Activated effector memory CD4-positive, alpha-beta T cell treated with anti-CD3 and anti-CD28 coated beads, Interleukin-2, amount 50 U/mL, for 16 hours (primary cell): ENCODE data around the gene VSIG4.
"Not testable (repeated sequence)": the region's sequence is repeated elsewhere in the genome, so short reads cannot be mapped to it uniquely, and the experiment has no call there.

Experiments used
- DNase-seq: peaks from one replicate; pipeline ENCODE4 v3.0.0-alpha.2; 2020

Gene VSIG4, protein sequence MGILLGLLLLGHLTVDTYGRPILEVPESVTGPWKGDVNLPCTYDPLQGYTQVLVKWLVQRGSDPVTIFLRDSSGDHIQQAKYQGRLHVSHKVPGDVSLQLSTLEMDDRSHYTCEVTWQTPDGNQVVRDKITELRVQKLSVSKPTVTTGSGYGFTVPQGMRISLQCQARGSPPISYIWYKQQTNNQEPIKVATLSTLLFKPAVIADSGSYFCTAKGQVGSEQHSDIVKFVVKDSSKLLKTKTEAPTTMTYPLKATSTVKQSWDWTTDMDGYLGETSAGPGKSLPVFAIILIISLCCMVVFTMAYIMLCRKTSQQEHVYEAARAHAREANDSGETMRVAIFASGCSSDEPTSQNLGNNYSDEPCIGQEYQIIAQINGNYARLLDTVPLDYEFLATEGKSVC

GRCh38 chrX:66039944-66040343, at the start of gene VSIG4:
VSIG4 (minus strand) TSS chrX:66040080; CDS start chrX:66039998, 82 bp downstream.
- DNase-seq = no peak

DNA sequence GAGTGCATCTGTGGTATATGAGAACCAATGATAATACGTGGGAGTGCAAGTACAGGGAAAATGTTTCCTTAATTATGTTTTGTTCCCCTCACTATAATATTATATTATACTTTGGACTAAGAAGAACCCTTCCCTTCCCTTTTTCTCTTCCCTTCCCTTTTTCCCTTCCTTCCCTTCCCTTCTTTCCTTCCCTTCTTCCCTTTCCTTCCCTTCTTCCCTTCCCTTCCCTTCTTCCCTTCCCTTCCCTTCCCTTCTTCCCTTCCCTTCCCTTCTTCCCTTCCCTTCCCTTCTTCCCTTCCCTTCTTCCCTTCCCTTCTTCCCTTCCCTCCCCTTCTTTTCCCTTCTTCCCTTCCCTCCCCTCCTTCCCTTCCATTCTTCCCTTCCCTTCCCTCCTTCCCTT, 36.9 kb upstream of the VSIG4 start:
- DNase-seq = no peak

- peak; percentile 74 for DNase-seq
Observed at GRCh38 chrX:66074920-66075879, 35.3 kb upstream of the VSIG4 start.

DNA sequence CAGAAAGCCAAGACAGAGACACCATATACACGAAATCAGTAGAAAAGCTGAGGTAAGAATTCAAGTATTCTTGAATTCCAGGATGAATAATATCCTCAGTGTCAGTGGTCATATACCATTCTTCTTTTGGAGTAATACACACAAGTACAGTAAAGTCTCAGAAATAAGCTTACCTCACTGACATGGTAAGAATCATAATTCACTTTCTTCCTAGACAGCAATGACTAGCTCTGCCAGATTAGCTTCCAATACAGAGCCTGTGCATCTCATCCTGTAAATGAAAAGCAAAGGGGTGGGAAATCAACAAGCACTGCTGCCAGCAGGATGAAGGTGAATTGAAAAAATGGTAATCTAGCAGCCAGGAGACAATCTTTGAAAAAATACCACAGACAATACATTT, 31.2 kb upstream of the VSIG4 start:
- DNase-seq = no peak

- no peak for DNase-seq
Observed at GRCh38 chrX:66064261-66064660, 24.4 kb upstream of the VSIG4 start.

DNA sequence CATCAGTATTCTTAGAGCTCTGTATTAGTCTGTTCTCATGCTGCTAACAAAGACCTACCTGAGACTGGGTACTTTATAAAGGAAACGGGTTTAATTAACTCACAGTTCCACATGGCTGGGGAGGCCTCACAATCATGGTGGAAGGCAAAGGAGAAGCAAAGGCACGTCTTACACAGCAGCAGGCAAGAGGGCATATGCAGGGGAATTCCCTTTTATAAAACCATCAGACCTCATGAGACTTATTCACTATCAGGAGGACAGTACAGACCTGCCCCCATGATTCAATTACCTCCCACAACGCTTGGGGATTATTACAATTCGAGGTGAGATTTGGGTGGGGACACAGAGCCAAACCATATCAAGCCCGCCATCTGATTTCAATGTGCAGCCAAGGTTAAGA, 17.1 kb upstream of the VSIG4 start:
- DNase-seq = not testable (repeated sequence)

- DNase-seq = no peak
Observed at GRCh38 chrX:66054978-66055377, 15.1 kb upstream of the VSIG4 start.

DNA sequence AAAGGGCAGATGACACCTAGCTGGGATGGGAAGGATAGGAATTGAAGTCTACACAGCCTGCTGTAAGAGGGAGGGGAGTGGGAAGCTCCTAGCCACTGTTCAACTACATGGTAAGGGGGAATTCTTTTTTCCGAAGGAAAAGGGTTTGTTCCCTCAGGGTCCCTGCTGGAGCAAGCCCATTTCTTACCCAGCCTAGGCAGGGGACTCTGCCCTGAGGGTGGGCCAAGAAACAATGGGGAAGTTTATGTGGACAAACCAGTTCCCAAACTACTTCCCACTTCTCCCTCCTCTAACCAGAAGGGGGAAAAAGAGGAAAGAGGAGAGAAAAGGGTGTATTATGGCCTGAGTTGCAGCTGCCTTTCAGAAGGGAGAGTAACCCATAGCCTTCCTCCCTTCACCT, 13.5 kb upstream of the VSIG4 start:
- DNase-seq = no peak

DNA sequence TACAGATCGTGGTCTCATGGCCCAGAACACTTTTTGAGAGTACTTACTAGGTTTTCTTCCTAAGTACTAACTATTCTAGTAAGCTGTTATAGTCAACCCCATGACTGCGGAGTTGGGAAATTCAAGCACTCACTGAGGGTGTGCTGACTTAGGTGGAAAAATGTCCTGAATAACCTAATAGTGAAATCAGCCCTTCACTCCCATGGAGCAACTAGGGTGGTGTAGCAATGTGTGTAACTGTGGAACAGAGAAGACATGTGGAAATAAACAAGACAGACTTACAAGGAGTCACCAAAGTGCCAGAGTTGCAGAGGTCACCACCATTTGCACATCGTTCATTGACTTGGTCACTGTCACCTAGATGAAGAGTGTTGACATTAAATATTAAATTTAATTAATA, 12.1 kb upstream of the VSIG4 start:
- DNase-seq = no peak

DNA sequence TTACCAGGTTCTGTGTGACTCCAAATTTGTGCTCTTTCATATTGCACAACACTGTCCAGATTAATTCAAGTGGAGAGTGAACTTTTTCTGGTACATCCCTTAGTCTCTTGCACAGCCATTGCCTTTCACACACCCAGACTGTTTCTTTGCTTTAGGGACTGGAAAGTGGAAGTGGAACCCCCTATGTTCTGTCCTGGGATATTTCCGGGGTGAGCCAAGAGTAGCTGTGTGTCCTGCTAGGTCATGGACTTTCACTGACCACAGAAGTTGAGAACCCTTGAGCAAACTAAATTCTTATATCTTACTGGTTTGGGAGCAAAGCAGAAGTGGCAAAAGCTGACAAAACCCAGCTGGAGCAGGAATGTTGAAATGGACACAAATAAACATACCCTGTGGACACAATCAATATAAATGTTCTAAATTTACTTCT, 10.3 kb upstream of the VSIG4 start:
- no peak for DNase-seq

DNA sequence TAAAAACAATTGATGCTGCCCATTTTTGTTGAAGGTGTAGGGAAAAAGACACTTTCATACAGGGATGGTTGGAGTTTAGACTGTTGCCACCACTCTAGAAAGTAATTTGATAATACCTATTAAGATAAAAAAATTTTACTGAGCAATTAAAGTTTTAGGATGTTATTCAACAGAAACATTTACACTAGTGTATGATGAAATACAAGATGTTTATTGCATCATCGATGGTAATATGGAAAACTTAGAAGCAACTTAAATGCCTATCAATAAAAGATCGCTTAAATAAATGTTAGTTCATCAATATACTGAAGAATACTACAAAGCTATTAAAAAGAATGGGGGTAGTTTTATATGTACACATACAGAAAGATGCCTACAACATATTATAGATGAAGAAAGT, 9.2 kb upstream of the VSIG4 start:
- DNase-seq = no peak

- DNase-seq = peak; percentile 63
Observed at GRCh38 chrX:66046612-66047235, 6.8 kb upstream of the VSIG4 start.

- DNase-seq = no peak
Observed at GRCh38 chrX:66045894-66046293, 6.0 kb upstream of the VSIG4 start.

DNA sequence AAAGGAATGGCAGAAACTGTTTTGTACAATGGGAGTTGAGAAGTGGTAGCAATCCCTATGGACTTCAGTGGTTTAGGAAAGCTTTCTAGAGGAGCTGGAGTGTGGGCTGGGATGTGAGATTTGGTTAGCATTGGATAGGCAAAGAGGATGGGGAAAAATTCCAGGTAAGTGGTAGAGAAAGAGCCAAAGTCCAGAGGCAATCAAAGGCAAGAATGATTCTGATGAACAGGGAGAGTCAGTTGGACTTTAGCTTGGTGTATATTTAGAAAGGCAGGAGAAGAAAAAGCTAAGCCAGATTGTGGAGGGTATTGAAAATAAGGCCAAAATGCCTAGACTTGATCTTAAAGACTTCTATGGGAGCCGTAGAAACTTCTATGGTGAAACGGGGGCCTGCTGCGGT, 3.7 kb upstream of the VSIG4 start:
- DNase-seq = no peak

- DNase-seq = no peak
Observed at GRCh38 chrX:66042307-66043077, 2.6 kb upstream of the VSIG4 start.

DNA sequence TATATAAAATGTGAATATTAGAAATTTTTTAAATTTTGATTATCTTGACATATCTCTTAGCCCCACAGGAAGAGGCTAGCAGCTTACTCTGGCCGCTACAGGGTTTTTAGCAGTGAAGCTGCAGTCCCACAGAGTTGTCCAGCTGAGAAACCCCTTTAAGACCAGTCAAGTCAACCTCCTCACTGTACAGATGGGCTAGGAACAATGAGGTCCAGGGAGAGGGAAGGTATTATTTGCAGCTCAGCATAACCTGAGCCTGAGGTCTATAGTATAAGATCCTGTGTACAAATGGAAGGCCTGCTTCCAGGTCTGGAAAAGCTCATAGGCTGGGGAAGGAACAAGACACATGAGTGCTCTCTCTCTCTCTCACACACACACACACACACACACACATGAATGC, 1.8 kb downstream of the VSIG4 start:
- DNase-seq = no peak

DNA sequence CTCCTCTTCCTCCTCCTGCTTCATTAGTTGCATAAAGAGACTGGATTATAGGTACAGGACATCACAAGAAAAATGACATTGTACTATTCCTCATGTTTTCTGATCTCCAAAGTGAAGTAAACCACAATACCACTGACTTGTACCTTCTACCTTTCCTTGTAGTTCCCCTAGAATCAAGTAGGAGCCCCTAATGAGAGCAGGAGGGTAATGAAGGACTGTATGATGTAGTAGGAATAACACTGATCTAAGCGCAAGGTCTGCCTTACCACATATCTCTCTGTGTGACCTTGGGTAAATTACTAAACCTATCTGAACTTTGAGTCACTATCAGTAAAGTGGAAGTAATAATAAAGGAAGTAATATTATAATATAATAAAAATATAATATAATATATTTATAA, 3.6 kb downstream of the VSIG4 start:
- DNase-seq = no peak

GRCh38 chrX:66035667-66036066, 4.2 kb downstream of the VSIG4 start:
- DNase-seq = no peak

- DNase-seq = peak; percentile 65
Observed at GRCh38 chrX:66030505-66031317, 9.2 kb downstream of the VSIG4 start.

- DNase-seq = no peak
Observed at GRCh38 chrX:66028936-66029335, 10.9 kb downstream of the VSIG4 start.

DNA sequence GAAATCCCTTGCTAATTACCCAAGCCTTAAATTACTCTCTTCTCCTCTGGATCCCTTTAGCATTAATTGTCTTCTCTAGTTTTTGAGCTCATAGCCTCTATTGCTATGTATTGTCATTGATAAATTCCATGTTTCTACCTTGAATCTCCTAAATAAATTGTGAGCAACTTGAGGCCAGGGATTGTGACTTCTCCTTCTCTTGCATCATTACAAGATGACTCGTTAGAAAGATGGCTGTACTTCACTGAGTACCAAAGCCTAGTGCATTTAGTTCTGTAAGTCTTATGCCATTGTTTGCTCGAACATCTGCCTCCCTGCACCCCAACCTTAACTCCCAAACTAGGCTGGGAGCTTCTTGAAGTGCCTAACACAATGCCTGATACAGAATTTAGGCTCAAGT, 15.3 kb downstream of the VSIG4 start:
- no peak for DNase-seq

GRCh38 chrX:66024092-66024467, 15.8 kb downstream of the VSIG4 start:
- no peak for DNase-seq
